ENCODE results near the gene EPAS1. TPM values are rescaled to one million over a fixed set of nuclear protein-coding genes. Genes with fewer than 3 reads are reported as not detected.
A peak's percentile ranks its signal among the peaks of the same experiment; 100 is the strongest.

Gene EPAS1
- total and polyA plus RNA-seq, 2 donors = 42.8 to 163 TPM

GRCh38 chr2:46300406-46300832 lies 3.2 kb downstream of the EPAS1 start:
- Histone ChIP-seq H3K27ac (ENCODE audit: low read depth) (no peak overlapping the region), H3K36me3 (ENCODE audit: insufficient read depth) (no peaks in the 10 kb centered on the region), H3K4me3 (ENCODE audit: low read depth, low read length) (peak overlapping the region; percentile 73), H3K4me1 (ENCODE audit: insufficient read depth) (no peaks in the 10 kb centered on the region)
- WGBS = 89% methylated on average over 6 of the region's 6 CpGs
- DNase-seq (ENCODE audit: extremely low spot score) = no peak

DNA sequence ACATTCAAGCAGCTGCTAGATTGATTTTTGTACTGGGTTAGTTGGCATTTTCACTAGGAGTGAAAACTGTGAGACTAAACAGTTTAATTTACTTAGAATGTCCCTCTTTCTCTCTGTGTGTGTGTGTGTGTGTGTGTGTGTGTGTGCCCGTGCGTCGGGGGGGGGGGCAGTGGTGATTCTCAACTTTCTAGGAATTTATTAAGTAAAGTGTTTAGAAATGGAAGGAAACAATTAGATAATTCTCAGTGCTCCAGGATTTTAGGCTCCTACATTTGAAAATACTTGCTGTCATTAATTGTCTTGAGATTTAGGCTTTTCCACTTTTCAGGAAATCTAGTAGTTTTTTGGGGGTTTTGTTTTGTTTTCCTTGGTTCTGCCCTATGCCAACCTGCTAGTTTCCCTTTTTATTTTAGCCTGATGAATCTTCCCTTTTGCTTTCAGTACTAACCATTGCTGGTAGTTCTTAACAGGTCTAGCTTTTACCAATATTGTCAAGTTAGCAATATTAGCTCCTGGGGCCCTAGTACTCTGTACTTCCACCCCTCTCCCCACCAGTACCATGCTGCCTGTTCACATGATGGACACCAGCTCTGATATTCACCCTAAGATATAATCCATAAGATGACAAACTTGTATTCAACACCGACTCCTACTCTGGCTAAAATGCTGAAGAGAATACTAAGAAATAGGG lies 4.9 kb downstream of the EPAS1 start:
- 68% methylated on average over 4 of the region's 4 CpGs for WGBS
- Histone ChIP-seq H3K4me1 (ENCODE audit: insufficient read depth) (peaks cover 2% of the 10 kb centered on the region), H3K4me3 (ENCODE audit: low read depth, low read length) (no peak overlapping the region), H3K36me3 (ENCODE audit: insufficient read depth) (no peaks in the 10 kb centered on the region), H3K27ac (ENCODE audit: low read depth) (no peak overlapping the region)
- DNase-seq (ENCODE audit: extremely low spot score) = no peak

DNA sequence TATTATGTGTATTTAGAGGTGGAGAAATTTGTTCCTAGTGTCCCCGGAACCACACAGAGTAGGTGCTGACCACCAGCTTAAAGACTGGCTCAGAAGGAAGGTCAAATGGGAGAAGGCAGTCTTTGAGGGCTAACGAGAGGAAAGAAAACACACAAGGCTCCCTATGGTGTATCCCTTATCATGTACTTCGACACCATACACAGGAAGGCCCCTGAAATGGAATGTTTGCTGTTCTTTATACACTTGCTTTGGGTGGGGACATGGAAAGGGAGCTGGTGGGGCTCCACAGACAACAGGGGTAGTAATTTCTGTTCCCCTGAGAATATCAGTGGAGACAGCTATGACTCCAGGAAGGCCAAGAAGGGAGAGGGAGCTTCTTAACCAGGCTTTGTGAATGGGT lies 6.0 kb downstream of the EPAS1 start:
- peaks cover 2% of the 10 kb centered on the region for H3K4me1 ChIP-seq (ENCODE audit: insufficient read depth)
- DNase-seq (ENCODE audit: extremely low spot score) = no peak
- H3K4me3 ChIP-seq (ENCODE audit: low read depth, low read length) = no peak overlapping the region
- no peaks in the 10 kb centered on the region for H3K36me3 ChIP-seq (ENCODE audit: insufficient read depth)
- 84% methylated on average over 3 of the region's 3 CpGs for WGBS
- H3K27ac ChIP-seq (ENCODE audit: low read depth) = no peak overlapping the region

- 75% methylated on average over 5 of the region's 5 CpGs for WGBS
- no peak overlapping the region for H3K27ac ChIP-seq (ENCODE audit: low read depth)
- no peaks in the 10 kb centered on the region for H3K36me3 ChIP-seq (ENCODE audit: insufficient read depth)
- no peak for DNase-seq (ENCODE audit: extremely low spot score)
- no peak overlapping the region for H3K4me3 ChIP-seq (ENCODE audit: low read depth, low read length)
- peaks cover 2% of the 10 kb centered on the region for H3K4me1 ChIP-seq (ENCODE audit: insufficient read depth)
These were observed 6.6 kb downstream of the EPAS1 start for GRCh38 chr2:46303822-46304221.

DNA sequence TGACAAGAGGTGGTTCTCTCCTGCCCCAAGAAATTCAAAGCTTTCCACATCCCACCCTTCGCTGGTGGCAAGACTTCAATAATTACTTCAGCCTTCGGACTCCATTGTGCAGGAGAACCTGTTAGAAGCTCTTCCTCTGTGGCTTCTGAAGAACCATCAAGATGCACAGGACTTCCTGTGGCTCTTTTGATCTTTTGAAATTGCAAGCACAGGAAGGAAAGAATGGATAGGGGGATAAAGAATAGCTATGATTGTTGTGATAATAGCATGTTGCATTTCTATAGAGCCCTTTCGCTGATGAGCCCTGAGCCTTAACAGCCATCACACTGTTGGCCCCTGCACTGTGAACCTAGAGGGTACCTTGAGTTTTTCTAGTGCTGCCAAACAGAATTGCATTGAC lies 7.4 kb downstream of the EPAS1 start:
- WGBS = 87% methylated on average over 3 of the region's 3 CpGs
- H3K4me1 ChIP-seq (ENCODE audit: insufficient read depth) = peaks cover 2% of the 10 kb centered on the region
- no peak for DNase-seq (ENCODE audit: extremely low spot score)
- no peak overlapping the region for H3K4me3 ChIP-seq (ENCODE audit: low read depth, low read length)
- no peak overlapping the region for H3K27ac ChIP-seq (ENCODE audit: low read depth)
- no peaks in the 10 kb centered on the region for H3K36me3 ChIP-seq (ENCODE audit: insufficient read depth)

DNA sequence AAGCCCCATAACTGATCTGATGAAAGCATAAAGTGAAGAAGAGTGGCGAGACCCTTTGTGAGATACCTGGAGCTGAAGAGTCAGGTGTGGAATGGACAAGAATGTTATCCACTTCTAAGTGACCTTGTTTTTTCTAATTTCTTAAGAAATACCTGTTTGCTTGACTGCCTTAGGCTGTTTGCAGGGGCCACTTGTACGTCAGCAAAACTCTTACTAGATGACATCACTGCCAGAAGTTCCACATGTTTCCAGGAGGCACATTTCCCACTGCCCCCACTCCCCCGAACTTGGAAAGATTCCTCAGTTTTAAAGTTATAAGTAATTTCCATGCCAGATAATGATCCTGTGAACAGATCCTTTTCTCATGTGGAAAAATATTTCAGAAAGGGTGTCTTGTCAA lies 8.0 kb downstream of the EPAS1 start:
- Histone ChIP-seq H3K36me3 (ENCODE audit: insufficient read depth) (no peaks in the 10 kb centered on the region), H3K4me3 (ENCODE audit: low read depth, low read length) (no peak overlapping the region), H3K4me1 (ENCODE audit: insufficient read depth) (peaks cover 2% of the 10 kb centered on the region), H3K27ac (ENCODE audit: low read depth) (no peak overlapping the region)
- WGBS = 88% methylated on average over 3 of the region's 3 CpGs
- no peak for DNase-seq (ENCODE audit: extremely low spot score)

- Histone ChIP-seq H3K4me3 (ENCODE audit: low read depth, low read length) (no peak overlapping the region), H3K4me1 (ENCODE audit: insufficient read depth) (peaks cover 2% of the 10 kb centered on the region), H3K27ac (ENCODE audit: low read depth) (no peak overlapping the region), H3K36me3 (ENCODE audit: insufficient read depth) (no peaks in the 10 kb centered on the region)
- 77% methylated on average over 4 of the region's 4 CpGs for WGBS
- no peak for DNase-seq (ENCODE audit: extremely low spot score)
These were observed 8.6 kb downstream of the EPAS1 start for GRCh38 chr2:46305767-46306166.

GRCh38 chr2:46306330-46306751 lies 9.1 kb downstream of the EPAS1 start:
- Histone ChIP-seq H3K36me3 (ENCODE audit: insufficient read depth) (no peaks in the 10 kb centered on the region), H3K27ac (ENCODE audit: low read depth) (no peak overlapping the region), H3K4me1 (ENCODE audit: insufficient read depth) (peaks cover 2% of the 10 kb centered on the region), H3K4me3 (ENCODE audit: low read depth, low read length) (no peak overlapping the region)
- DNase-seq (ENCODE audit: extremely low spot score) = no peak
- WGBS = 55% methylated on average over 2 of the region's 2 CpGs

DNA sequence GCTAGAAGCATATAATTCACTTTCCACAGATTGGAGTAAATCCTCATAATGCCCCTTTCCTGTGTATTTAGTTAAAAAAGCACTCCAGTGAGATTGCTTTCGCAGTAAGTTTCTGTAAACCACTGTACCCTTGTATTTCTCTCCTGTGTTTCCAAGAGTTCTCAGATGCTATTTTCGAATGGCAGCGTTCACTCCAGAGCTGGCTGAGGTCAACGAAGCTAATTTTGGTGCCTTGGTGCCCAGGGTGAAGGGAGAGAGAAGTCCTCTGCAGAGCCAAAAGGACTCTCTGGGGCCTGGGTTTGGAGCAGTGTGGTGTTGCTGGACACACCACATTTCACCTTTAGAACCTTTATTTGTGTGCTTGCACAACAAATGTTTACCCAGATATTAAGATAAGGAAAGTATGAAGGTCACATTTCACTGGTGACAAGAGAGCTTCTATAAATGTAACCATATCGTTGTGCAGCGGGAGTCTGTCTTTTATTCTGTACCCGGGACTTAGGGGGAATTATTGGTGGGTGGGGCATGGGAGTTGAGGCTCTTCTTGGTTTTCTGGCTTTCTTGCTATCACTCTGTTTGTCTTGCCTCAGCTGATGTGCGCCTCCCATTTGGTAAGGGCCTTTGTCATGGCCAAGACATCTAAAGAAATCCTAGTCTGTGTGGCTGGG lies 9.9 kb downstream of the EPAS1 start:
- no peak for DNase-seq (ENCODE audit: extremely low spot score)
- H3K36me3 ChIP-seq (ENCODE audit: insufficient read depth) = no peaks in the 10 kb centered on the region
- 66% methylated on average over 8 of the region's 8 CpGs for WGBS
- H3K4me1 ChIP-seq (ENCODE audit: insufficient read depth) = peaks cover 2% of the 10 kb centered on the region
- no peak overlapping the region for H3K4me3 ChIP-seq (ENCODE audit: low read depth, low read length)
- no peak overlapping the region for H3K27ac ChIP-seq (ENCODE audit: low read depth)

GRCh38 chr2:46308081-46308480 lies 10.9 kb downstream of the EPAS1 start:
- H3K4me3 ChIP-seq (ENCODE audit: low read depth, low read length) = no peak overlapping the region
- H3K27ac ChIP-seq (ENCODE audit: low read depth) = no peak overlapping the region
- H3K4me1 ChIP-seq (ENCODE audit: insufficient read depth) = peaks cover 2% of the 10 kb centered on the region
- 64% methylated on average over 2 of the region's 2 CpGs for WGBS
- no peak for DNase-seq (ENCODE audit: extremely low spot score)
- no peaks in the 10 kb centered on the region for H3K36me3 ChIP-seq (ENCODE audit: insufficient read depth)

DNA sequence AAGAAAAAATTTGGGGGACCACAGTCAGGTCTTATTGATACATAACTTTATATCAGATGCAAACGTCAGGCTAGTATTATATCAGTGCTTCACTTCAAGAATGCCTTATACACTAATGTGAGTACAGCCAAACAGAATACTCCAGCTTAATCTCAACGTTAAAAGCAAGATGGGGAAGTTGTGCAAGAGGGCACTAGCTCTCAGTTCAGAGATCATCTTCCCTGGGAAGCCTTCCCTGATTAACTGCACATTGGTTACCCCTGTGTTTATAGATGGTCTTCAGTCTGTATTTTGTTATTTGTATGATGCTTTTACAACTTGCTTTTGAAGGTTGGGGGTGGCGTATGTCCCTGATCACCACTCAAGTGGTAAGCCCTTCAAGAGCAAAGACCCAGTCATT lies 11.4 kb downstream of the EPAS1 start:
- H3K4me1 ChIP-seq (ENCODE audit: insufficient read depth) = peaks cover 2% of the 10 kb centered on the region
- no peak for DNase-seq (ENCODE audit: extremely low spot score)
- 52% methylated on average over 3 of the region's 3 CpGs for WGBS
- H3K4me3 ChIP-seq (ENCODE audit: low read depth, low read length) = no peak overlapping the region
- no peaks in the 10 kb centered on the region for H3K36me3 ChIP-seq (ENCODE audit: insufficient read depth)
- no peak overlapping the region for H3K27ac ChIP-seq (ENCODE audit: low read depth)

DNA sequence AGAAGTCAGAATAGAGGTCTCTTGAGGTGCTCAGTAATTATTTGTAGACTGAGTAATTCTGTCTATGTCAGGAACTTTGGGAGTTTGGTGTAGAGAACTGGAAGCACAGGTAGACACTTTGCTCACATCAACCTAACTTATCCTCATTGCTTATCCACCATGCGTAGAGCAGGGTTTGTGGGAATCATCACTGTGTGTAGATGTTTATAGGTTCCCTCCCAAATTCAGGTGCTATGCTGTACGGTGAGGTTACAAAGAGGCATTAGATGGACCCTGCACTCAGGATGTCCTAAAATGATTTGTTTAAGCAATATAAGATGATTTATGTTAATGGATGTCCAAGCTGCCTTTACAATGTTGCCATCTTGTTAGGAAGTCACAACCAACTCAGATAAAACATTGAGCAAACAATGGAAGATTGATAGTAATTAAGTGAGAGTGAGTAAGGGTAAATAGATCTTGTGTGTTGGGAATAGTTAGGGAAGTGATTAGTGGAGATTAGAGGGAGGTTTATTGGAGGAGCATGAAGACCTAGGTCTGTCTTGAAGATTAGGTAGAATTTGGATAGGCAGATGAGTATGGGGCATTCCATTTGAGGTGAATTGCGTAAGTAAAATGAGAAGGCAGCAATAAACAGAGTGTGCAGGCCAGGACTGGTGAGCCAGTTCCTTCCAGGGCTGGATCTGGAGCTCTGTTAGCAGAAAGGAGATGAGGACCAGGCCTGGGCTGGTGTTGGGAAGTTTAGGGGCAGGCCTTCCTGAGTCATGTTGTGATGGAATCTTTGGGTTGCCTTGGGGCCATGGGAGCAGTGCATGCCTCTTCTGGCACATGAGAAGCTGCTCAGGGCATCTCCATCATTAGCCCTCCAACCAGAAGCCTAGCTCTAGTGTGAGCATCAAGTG lies 12.1 kb downstream of the EPAS1 start:
- no peak for DNase-seq (ENCODE audit: extremely low spot score)
- Histone ChIP-seq H3K4me1 (ENCODE audit: insufficient read depth) (peaks cover 2% of the 10 kb centered on the region), H3K4me3 (ENCODE audit: low read depth, low read length) (no peak overlapping the region), H3K27ac (ENCODE audit: low read depth) (no peak overlapping the region), H3K36me3 (ENCODE audit: insufficient read depth) (no peaks in the 10 kb centered on the region)
- WGBS = 95% methylated on average over 3 of the region's 3 CpGs

DNA sequence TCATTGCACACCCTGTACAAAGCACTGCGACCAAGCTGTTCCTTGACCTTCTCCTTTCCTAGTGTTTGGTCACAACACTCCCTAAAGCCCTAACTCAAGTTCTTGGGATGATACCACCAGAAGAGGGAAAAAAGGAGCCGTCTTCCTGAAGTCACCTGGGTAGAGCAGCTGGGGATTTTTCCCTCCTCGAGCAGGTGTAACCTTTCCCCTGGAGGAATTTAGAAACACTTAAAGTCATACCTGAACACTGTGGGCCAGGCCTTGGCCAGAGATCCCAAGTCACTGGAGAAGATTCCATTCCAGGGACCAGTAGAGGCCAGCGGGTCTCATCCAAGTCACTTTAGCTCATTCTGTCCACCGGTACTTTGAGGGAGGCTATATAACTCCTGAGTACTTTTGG lies 13.2 kb downstream of the EPAS1 start:
- H3K27ac ChIP-seq (ENCODE audit: low read depth) = no peak overlapping the region

More for the DNA sequence above, 13.2 kb downstream of the EPAS1 start:
- peaks cover 6% of the 10 kb centered on the region for H3K4me1 ChIP-seq (ENCODE audit: insufficient read depth)
- H3K36me3 ChIP-seq (ENCODE audit: insufficient read depth) = no peaks in the 10 kb centered on the region
- 96% methylated on average over 5 of the region's 5 CpGs for WGBS
- no peak for DNase-seq (ENCODE audit: extremely low spot score)
- no peak overlapping the region for H3K4me3 ChIP-seq (ENCODE audit: low read depth, low read length)

Data from urinary bladder (tissue), 4 donors.